ENCODE results near the gene GLMN.
"Not testable (repeated sequence)": the region's sequence is repeated elsewhere in the genome, so short reads cannot be mapped to it uniquely, and the experiment has no call there.

GLMN gene

DNA sequence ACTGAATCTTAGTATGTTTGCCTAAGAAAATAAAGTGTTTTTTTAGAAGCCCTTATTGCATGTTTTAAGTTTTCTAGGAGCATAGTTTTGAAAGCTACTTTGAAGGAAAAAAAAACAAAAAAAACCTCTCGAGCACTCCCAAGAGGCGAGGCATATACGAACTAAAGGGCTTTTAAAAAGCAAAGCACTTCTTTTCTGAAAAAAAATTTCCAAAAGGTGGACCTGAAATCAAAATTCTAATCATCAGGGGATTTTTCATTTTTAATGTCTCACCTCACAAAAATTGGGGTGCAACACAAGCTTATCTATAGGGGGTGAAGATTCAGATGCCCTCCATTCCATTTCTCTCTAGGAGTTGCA, 594 bp downstream of the GLMN start:
- peak; percentile 46 for TF ChIP-seq CTCF (IDR thresholded peaks at IDR 0.05)
- TF ChIP-seq ZFX (IDR thresholded peaks at IDR 0.05; ENCODE audit: borderline replicate concordance): no peak
- H3K27ac ChIP-seq: peak overlapping the region; percentile 79

DNA sequence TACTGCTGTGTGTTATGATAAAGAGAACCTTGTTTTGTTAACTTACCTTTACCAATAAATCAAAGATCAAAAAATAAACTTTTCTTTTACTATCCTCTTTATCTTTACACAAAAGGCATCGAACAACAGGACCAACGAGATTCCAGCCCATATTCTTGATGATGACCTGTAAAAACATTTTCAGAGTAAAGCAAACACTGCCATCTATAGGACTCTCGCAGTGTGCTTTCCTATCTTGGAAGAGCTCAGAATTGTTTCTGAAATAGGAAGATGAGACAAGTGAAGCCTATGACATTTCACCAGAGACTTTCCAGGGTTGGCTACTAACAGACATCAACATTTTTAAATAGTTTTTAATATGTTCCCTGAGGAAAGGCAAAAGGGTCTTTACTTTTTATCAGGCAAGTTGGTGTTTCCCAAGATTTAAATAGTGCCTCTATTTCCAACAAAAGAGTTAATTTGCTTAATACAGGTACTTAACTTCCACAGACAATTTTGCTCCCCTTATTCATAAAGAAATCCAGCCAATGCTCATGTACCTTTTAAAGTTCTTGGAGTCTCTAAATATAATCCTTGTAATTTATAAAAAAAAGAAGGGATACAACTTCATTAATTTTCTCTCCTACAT, 7.3 kb downstream of the GLMN start:
- TF ChIP-seq CTCF (IDR thresholded peaks at IDR 0.05) (peak; percentile 83), ZFX (IDR thresholded peaks at IDR 0.05; ENCODE audit: borderline replicate concordance) (no peak)
- H3K27ac ChIP-seq: no peak overlapping the region

GRCh38 chr1:92281411-92281810, 17.4 kb downstream of the GLMN start:
- not testable (repeated sequence) for H3K27ac ChIP-seq

- H3K27ac ChIP-seq: not testable (repeated sequence)
Measured at GRCh38 chr1:92279781-92280180, 19.0 kb downstream of the GLMN start.

- TF ChIP-seq ZFX (IDR thresholded peaks at IDR 0.05; ENCODE audit: borderline replicate concordance): no peak
- no peak for TF ChIP-seq CTCF (IDR thresholded peaks at IDR 0.05)
- no peak overlapping the region for H3K27ac ChIP-seq
Measured at GRCh38 chr1:92277105-92277723, 21.6 kb downstream of the GLMN start.

DNA sequence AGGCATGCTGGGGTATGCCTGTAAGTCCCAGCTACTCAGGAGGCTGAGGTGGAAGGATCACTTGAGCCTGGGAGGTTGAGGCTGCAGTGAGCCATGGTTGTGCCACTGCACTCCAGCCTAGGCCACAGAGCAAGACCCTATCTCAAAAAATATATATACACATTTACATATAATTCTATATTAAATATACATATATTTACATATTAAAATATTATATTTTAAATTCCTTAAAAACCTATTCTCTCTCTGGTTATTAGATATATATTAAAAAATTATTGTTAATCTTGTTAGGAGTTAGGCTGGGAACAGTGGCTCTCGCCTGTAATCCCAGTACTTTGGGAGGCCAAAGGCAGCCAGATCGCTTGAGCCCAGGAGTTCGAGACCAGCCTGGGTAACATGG, 22.7 kb downstream of the GLMN start:
- H3K27ac ChIP-seq: no peak overlapping the region
- TF ChIP-seq CTCF (IDR thresholded peaks at IDR 0.05): no peak
- TF ChIP-seq ZFX (IDR thresholded peaks at IDR 0.05; ENCODE audit: borderline replicate concordance): no peak

GRCh38 chr1:92274939-92275338, 23.8 kb downstream of the GLMN start:
- no peak overlapping the region for H3K27ac ChIP-seq
- no peak for TF ChIP-seq CTCF (IDR thresholded peaks at IDR 0.05)
- TF ChIP-seq ZFX (IDR thresholded peaks at IDR 0.05; ENCODE audit: borderline replicate concordance): no peak

- no peak overlapping the region for H3K27ac ChIP-seq
- TF ChIP-seq ZFX (IDR thresholded peaks at IDR 0.05; ENCODE audit: borderline replicate concordance): no peak
- no peak for TF ChIP-seq CTCF (IDR thresholded peaks at IDR 0.05)
Measured at GRCh38 chr1:92273039-92273438, 25.7 kb downstream of the GLMN start.
